Measurements from ENCODE around the gene PACC1.
A peak's percentile ranks its signal among the peaks of the same experiment; 100 is the strongest.
"Not testable (repeated sequence)": the region's sequence is repeated elsewhere in the genome, so short reads cannot be mapped to it uniquely, and the experiment has no call there.

PACC1 gene

DNA sequence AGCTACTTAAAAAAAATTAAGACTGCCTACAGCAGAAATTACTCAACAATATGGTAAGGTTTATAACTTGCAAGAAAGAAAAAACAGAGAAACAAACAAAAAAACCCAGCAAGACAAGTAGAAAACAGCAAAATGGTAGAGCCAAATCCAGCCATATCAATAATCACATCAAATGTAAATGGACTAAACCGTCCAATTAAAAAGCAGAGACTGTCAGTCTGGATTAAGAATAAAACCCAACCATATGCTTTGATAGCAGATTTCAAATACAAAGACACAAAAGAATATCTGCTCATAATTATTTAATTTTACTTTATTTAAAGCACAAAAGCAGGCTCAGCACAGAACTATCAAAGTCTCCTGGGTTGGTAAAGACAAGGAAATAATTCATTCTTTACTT lies 17.5 kb downstream of the PACC1 start:
- FAIRE-seq: no peak
- no peak for DNase-seq (ENCODE audit: low spot score)

DNA sequence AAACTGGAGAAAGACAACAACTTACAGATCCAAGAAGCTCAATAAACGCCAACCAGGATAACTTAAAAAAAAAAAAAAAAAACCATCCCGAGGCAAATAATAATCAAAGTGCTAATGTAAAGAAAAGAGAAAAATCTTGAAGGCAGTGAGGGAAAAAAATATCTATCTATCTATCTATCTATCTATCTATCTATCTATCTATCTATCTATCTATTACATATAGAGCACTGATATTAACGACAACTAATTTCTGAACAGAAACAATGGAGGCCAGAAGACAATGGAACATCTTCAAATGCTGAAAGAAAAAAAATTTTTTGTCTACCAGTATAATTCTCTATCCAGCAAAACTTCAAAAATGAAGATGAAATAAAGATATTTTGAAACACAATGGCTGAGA lies 18.0 kb downstream of the PACC1 start:
- FAIRE-seq (no peak), DNase-seq (ENCODE audit: low spot score) (no peak)

DNA sequence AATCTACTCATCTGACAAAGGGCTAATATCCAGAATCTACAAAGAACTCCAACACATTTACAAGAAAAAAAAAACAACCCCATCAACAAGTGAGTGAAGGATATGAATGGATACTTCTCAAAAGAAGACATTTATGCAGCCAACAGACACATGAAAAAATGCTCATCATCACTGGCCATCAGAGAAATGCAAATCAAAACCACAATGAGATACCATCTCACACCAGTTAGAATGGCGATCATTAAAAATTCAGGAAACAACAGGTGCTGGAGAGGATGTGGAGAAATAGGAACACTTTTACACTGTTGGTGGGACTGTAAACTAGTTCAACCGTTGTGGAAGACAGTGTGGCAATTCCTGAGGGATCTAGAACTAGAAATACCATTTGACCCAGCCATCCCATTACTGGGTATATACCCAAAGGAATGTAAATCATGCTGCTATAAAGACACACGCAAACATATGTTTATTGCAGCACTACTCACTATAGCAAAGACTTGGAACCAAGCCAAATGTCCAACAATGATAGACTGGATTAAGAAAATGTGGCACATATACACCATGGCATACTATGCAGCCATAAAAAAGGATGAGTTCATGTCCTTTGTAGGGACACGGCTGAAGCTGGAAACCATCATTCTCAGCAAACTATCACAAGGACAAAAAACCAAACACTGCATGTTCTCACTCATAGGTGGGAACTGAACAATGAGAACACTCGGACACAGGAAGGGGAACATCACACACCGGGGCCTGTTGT lies 18.8 kb downstream of the PACC1 start:
- not testable (repeated sequence) for FAIRE-seq; DNase-seq (ENCODE audit: low spot score)

DNA sequence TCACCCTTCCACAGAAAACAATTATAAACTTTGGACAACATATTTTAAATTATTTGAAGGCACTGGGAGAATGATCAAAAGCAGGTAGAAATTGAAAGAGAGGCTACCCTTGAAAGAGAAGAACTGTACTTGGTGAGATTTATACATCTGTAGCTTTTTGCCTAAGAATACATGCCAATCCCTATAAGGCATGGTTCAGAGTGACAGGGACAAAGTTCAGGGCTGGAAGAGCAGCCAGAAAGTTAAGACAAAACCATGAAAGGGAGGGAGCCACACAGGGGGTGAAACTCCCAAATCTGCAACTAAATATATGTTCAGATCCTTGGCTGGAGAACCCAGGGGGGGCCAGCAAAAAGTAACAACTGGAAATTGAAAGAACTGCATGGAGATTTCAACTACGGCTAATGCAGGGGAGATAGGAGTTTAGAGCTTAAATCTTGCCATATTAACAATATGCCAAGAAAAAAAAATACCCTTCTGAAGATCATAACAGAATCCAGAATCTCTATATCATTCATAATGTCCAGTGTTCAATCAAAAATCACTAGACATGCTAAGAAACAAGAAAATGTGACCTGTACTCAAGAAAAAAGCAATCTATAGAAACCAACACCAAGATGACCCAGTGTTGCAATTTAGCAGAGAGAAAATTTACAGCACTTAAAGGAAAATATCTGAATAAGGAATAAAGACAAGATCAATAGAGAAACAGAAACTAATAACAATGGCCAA lies 25.5 kb downstream of the PACC1 start:
- FAIRE-seq: no peak
- DNase-seq (ENCODE audit: low spot score): no peak

DNA sequence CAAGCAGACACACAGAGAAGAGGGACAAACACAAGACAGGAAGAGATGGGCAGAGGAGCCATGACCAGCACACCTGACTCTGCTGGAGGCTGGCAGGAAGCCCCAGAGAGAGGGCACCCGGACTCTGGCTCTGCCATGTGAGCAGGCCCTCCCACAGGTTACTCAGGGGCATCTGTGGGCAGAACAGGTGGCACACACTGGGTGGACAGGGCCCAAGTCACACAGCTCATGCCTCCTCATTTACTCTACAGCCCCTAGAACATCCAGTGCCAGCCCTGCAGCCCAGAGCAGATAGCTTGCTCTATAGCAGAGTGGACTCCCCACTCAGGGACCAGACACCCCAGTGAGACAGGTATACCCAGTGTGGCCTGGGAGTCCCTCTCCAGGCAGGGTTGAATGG lies 28.7 kb downstream of the PACC1 start:
- FAIRE-seq: no peak
- no peak for DNase-seq (ENCODE audit: low spot score)

DNA sequence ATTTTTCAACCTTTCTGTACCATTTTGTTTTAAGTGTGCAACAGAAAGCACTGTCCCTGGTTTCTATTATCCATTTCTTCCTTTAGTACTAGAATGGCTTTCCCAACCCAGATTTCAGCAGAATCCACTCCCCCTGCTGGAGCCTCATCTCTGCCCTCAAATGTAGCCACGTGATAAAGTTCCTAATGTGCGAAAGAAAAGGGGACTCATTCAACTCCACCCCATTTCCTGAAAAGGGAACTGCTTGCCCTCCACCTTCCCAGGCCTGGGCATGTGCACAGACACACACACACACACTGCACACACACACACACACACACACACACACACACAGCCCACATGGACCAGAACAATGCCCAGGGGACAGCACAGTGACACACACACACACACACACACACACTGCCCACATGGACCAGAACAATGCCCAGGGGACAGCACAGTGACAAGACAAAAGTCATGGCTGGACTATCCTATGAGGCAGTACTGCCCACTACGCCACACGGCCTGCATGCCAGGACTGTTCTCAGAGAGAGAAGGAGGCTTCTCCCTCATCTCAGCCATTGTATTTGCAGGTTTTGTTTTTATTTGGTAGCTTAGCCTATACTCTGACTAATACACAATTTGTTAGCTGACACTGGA lies 33.2 kb downstream of the PACC1 start:
- FAIRE-seq: no peak
- DNase-seq (ENCODE audit: low spot score): no peak

DNA sequence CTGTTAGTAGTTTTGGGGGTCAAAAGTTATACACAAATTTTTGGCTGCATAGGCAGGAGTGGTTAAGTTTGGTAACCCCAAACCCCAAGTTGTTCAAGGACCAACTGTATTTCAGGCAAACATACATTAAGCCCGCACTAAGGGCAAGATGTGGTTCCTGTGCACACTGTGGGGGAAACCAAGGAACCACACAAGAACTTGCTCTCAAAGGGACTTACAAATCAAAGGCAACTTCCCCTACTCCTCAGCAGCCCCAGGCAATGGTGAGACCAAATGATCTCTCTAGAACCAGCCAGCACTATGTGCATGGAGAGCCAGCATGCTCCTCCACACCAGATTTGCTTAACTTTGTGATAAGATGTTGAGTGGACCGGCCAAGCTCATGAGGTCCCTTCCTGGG lies 35.3 kb downstream of the PACC1 start:
- DNase-seq (ENCODE audit: low spot score) (no peak), FAIRE-seq (no peak)

DNA sequence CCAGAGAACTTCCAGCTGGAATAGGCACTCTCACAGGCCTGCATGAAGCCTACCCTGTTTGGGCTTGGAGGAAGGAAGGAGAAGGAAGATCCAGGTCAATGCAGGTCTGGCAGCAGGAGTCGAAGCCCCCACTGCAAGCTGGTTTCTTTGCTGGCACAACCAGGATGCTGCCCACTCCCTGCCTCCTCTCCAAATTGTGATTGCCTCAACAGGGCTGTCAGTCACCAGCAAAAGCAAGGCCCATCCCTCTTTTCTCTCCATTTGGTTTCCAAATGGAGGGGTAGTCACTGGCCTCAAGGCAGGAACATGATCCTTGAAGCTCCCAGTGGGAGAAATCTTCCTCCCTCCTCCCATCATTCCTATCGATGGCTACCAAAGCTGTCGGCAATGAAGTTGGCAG lies 37.0 kb downstream of the PACC1 start:
- DNase-seq (ENCODE audit: low spot score): no peak
- FAIRE-seq: no peak

DNA sequence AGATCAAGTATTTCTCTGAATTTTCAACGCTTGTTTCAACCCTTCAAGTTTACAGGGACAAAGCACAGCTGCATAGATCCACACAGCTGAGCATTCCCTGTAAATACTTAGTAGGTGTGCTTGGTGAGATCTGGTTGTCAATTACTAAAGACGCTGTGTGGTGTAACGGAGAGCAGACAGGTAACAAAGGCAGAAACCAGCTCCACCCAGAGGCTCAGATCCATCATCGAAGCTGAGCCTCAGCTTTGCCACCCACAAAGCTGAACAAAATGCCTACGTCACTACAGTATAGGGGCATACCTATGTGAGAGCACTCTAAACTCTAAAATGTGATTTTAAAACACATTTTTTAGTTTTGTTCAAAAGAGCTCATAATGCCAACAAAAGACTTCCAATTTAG lies 38.7 kb downstream of the PACC1 start:
- DNase-seq (ENCODE audit: low spot score) (no peak), FAIRE-seq (no peak)

DNA sequence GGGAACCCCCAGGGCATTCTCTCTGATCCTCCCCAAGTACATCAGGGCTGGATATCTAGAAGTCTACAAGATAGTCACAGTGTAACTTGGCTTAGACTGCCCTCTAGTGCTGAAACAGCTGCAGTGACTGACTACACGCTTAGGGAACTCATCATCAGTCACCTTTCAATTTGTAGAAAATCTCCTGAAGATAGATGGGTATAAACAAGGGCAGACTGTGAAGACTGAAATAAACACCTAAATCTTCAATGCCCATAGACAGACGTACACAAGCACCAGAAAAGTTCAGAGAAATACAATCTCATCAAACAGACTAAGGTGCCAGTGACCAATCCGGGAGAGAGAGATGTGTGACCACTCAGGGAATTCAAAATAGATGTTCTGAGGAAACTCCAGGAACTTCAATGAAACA lies 46.6 kb downstream of the PACC1 start:
- no peak for FAIRE-seq

DNA sequence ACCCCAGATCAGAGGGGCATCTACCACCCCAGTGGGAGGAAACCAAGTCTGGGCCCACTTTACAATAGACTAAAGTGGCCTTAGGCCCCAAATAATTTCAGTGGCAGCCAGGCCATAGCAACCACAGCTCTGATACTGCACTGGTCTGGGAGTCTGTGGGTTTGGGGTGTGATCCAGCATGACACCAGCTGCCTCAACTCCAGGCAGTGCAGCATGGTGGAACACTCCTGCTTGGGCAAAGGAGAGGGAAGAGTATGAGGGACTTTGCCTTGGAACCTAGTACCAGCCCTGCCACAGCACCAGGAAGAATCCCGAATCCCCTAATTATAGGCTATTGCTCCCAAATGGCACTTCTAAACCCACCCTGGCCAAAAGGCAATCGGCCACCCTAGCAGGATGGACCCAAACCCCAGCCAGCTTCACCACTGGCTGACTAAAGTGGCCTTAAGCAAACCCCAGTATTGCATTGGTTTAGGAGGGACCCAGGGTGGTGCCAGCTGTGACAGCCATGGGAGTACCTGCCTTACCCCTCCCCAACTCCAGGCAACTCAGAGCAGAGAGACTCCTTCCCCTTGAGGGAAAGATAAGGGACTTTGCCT lies 47.1 kb downstream of the PACC1 start:
- no peak for DNase-seq (ENCODE audit: low spot score)
- FAIRE-seq: no peak

More for the DNA sequence above, 46.6 kb downstream of the PACC1 start:
- peak; percentile 67 for DNase-seq (ENCODE audit: low spot score)

DNA sequence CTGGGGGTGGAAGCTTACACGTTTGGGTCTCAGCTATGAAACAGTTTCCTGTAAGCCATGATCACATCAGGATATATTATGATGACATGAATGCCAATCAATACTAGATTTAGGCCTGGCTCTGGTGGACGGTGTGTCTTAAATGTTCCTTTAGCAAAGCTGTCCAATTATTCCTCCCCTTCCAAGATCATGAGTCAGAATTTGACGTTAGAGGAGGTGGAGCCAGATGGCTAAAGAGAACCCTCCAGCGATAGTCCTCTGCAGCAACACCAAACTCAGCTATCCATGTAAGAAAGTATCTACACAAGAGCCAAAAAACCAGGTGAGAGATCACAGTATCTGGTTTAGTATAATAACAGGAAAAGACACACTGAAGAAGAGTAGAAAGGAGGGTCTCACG lies 47.8 kb downstream of the PACC1 start:
- no peak for DNase-seq (ENCODE audit: low spot score)
- no peak for FAIRE-seq

DNA sequence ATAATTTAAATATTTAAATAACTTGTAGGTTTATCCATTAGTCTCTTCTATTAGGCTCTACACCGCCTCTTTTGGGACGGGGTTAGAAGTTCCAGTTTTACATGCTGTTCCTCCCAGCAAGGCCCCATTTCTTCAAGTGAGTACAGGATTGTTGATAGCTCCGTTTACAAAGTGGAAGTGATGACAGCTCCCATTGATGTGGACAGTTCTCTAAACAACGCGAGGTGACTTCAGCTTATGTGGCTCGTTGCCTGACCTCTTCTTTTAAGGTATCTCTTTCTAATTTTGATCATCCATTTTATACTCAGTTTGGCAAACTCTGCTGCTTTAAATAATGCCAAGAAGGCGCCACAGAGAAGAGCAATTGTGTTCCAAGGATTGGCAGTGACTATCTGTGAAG lies 49.7 kb downstream of the PACC1 start:
- DNase-seq (ENCODE audit: low spot score) (no peak), FAIRE-seq (no peak)

DNA sequence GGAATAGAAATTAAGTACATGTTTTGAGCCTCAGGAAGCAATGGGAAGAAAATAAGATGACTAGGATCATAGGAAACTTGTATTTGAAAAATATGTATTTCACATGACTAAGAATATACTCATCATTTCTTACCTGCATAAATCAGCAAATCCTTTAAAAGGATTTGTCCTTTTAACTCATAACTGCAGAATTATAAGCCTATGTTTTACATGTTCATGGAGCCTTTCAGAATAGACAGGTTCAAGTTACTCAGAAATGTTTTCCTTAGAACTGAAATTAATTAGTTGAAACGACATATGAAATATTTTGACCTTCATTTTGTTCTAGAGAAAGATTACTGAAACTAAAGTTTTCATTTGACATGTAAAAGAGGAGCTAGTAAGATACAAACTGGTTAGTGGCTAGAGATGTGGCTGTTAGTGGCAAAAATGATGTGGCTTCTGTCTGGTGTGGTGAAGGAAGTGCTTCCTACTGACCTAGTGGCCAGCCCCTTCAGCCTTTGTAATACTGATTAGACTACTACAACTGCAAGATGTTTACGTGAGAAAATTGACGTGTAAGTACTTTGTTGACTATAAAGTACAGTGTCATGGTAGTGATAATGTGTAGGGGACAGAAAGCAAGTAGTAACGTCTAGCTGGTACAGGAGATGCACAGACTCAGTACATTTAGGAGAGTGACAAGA lies 54.7 kb downstream of the PACC1 start:
- no peak for FAIRE-seq
- DNase-seq (ENCODE audit: low spot score): no peak

DNA sequence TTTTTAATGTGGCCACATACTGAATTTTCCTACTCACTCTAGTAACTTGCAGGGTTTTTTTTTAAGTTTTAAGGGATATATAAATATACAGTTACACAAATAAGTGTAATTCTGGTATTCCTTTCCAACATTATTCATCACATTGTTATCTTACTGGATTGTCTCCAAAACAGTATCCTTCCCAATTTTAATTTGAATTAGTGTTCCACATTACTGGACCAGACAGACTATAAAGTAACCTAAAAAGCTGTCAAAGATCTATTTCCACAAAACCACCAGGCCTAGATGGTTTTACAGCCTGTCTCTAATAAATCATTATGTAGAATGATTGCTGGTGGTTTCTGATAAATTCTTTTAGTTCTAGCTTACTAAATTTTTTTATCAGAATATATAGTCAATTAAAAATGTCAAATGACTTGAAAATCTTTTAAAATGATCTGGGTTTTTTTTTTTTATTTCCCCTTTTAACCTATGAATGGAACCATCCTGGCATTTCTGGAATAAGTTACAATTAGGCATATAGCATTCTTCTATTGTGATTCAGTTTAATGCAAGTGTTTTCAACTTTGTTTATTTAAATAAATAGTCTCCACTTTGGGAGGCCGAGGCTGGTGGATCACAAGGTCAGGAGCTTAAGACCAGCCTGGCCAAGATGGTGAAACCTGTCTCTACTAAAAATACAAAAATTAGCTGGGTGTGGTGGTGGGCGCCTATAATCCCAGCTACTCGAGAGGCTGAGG lies 59.3 kb downstream of the PACC1 start:
- FAIRE-seq (no peak), DNase-seq (ENCODE audit: low spot score) (no peak)

DNA sequence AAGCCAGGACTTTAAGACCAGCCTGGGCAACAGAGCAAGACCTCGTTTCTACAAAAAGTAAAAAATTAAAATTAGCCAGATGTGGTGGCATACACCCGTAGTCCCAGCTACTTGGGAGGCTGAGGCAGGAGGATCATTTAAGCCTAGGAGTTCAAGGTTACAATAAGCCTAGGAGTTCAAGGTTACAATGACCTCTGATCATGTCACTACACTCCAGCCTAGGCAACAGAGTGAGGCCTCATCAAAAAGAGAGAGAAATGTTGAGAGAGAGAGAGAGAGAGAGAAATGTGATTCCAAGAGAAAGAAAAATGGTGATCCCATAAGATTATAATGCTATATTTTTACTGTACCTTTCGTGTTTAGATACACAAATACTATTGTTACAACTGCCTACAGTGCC lies 60.2 kb downstream of the PACC1 start:
- no peak for DNase-seq (ENCODE audit: low spot score)
- FAIRE-seq: no peak

DNA sequence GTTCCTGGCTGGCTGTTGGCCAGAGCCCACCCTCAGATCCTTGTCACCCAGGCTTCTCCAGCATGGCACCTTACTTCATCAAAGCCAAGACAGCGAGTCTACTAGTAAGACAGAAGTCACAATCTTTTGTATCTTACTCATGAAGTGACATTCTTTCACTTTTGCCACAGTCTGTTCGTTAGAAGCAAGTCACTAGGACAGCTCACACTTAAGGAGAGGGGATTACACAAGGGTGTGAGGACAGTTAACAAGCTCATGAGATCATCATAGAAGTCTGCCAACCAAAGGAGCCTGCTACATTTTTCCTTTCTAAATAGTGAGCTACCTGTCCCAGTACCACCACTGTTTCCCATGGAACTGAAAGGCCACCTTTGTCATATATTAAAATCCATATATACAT lies 61.5 kb downstream of the PACC1 start:
- no peak for FAIRE-seq
- no peak for DNase-seq (ENCODE audit: low spot score)

DNA sequence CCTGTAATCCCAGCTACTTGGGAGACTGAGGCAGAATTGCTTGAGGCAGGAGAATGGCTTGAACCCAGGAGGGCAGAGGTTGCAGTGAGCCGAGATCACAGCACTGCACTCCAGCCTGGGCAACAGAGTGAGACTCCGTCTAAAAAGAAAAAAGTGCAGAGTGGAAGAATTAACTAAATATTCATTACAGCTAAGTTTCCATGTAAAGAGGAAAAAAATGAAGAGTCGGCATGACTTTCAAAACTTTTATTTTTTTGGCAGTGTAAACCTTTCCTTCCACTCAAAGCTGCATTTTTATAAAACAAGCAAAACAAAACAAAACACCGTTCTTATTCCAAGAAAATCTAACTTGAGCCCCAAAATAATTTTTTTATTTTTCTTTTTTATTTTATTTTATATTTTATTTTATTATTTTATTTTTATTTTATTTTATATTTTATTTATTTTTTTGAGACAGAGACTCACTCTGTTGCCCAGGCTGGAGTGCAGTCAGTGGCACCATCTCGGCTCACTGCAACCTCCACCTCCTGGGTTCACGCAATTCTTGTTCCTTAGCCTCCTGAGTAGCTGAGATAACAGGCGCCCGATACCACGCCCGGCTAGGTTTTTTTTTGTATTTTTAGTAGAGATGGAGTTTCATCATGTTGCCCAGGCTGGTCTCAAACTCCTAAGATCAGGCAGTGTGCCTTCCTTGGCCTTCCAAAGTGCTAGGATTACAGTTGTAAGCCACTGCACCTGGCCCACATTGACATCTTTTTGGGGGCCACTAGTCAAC lies 62.9 kb downstream of the PACC1 start:
- DNase-seq (ENCODE audit: low spot score) (no peak), FAIRE-seq (no peak)

DNA sequence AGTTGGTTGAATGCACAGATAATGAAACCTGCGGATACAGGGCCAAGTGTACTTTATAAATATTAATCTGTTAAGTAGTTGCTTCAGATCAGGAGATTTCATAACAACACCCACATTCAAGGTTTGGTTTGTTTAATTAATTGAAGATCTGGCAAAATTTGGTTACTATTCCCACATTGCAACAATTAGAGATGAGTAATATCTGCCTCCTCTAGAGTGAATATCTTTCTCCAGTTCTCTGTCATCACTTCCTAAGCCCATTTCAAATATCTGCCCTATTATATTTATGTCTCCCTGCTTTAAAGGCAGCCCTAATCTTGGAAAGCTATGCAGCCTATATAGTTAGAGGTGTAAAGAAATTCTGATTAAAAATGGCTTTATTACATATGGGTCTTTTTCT lies 68.1 kb downstream of the PACC1 start:
- DNase-seq (ENCODE audit: low spot score) (no peak), FAIRE-seq (no peak)

DNA sequence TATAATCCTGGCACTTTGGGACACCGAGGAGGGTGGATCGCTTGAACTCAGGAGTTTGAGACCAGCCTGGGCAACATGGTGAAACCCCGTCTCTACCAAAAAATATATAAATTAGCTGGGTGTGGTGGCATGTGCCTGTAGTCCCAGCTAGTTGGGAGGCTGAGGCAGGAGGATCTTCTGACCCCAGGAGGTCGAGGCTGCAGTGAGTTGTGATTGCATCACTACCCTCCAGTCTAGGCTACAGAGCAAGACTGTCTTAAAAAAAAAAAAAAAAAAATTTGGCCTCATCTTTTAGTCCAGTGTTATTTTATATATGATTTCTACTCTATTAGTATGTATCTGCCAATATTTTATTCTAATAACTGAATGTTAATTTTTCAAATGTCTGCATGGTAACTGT lies 69.8 kb downstream of the PACC1 start:
- no peak for DNase-seq (ENCODE audit: low spot score)
- no peak for FAIRE-seq

Measured in RCC 7860 (cell line).